Activated naive CD8-positive, alpha-beta T cell treated with anti-CD3 and anti-CD28 coated beads, Interleukin-2, amount 50 U/mL, for 24 hours (primary cell): Measurements from ENCODE around the gene CTNS.
A peak's percentile ranks its signal among the peaks of the same experiment; 100 is the strongest.

ENCODE experiments used
- ATAC-seq: fragments of 150-1000 bp; cut with Tn5 transposase; one replicate; pipeline ENCODE4 v1.10.0; 2021
- DNase-seq: peaks from one replicate; pipeline ENCODE4 v3.0.0; 2021
- H3K27ac Mint-ChIP-seq: one replicate; pipeline ENCODE4 v1.8.0; 2021; ENCODE audit warnings: mild to moderate bottlenecking, mixed read lengths
- H3K27me3 Mint-ChIP-seq: one replicate; pipeline ENCODE4 v1.8.0; 2021; ENCODE audit warnings: mixed read lengths
- H3K36me3 Mint-ChIP-seq: one replicate; pipeline ENCODE4 v1.8.0; 2021; ENCODE audit warnings: low read depth, mixed read lengths
- H3K4me1 Mint-ChIP-seq: one replicate; pipeline ENCODE4 v1.8.0; 2021; ENCODE audit warnings: mixed read lengths
- H3K4me3 Mint-ChIP-seq: one replicate; pipeline ENCODE4 v1.8.0; 2021; ENCODE audit warnings: mild to moderate bottlenecking, moderate library complexity, mixed read lengths
- H3K9me3 Mint-ChIP-seq: one replicate; pipeline ENCODE4 v1.8.0; 2021; ENCODE audit warnings: mixed read lengths

Gene CTNS

GRCh38 chr17:3660311-3660891, 23.8 kb downstream of the CTNS start:
- H3K4me1 Mint-ChIP-seq = no peaks in the 10 kb centered on the region
- no peak overlapping the region for H3K27ac Mint-ChIP-seq
- H3K4me3 Mint-ChIP-seq = no peak overlapping the region
- H3K36me3 Mint-ChIP-seq = no peaks in the 10 kb centered on the region
- H3K27me3 Mint-ChIP-seq = no peaks in the 10 kb centered on the region
- DNase-seq = no peak
- no peak for ATAC-seq
- H3K9me3 Mint-ChIP-seq = no peaks in the 10 kb centered on the region

GRCh38 chr17:3663102-3664011, 26.8 kb downstream of the CTNS start:
- no peak for ATAC-seq
- H3K27ac Mint-ChIP-seq = no peak overlapping the region
- peaks cover 10% of the 10 kb centered on the region for H3K4me1 Mint-ChIP-seq

GRCh38 chr17:3665834-3666233, 29.3 kb downstream of the CTNS start:
- no peak overlapping the region for H3K4me3 Mint-ChIP-seq
- H3K9me3 Mint-ChIP-seq = no peaks in the 10 kb centered on the region
- peaks cover 27% of the 10 kb centered on the region for H3K4me1 Mint-ChIP-seq
- DNase-seq (no peak), ATAC-seq (no peak)
- no peaks in the 10 kb centered on the region for H3K36me3 Mint-ChIP-seq
- H3K27ac Mint-ChIP-seq = no peak overlapping the region
- no peaks in the 10 kb centered on the region for H3K27me3 Mint-ChIP-seq

More at GRCh38 chr17:3663102-3664011, 26.8 kb downstream of the CTNS start:
- H3K9me3 Mint-ChIP-seq = no peaks in the 10 kb centered on the region
- H3K36me3 Mint-ChIP-seq = no peaks in the 10 kb centered on the region
- H3K27me3 Mint-ChIP-seq = no peaks in the 10 kb centered on the region
- no peak overlapping the region for H3K4me3 Mint-ChIP-seq
- no peak for DNase-seq

- H3K4me3 Mint-ChIP-seq = peak overlapping the region; percentile 40
- no peaks in the 10 kb centered on the region for H3K9me3 Mint-ChIP-seq
These were observed 30.0 kb downstream of the CTNS start for GRCh38 chr17:3666516-3666915.

GRCh38 chr17:3667366-3668278, 31.1 kb downstream of the CTNS start:
- peak; percentile 8 for ATAC-seq
- Mint-ChIP-seq H3K27me3 (no peaks in the 10 kb centered on the region), H3K4me3 (peak overlapping the region; percentile 93), H3K27ac (no peak overlapping the region), H3K4me1 (peaks cover 27% of the 10 kb centered on the region), H3K36me3 (peaks cover 4% of the 10 kb centered on the region), H3K9me3 (no peaks in the 10 kb centered on the region)
- DNase-seq = peak; percentile 19

More at GRCh38 chr17:3666516-3666915, 30.0 kb downstream of the CTNS start:
- DNase-seq = no peak
- ATAC-seq = no peak
- H3K27ac Mint-ChIP-seq = no peak overlapping the region
- peaks cover 27% of the 10 kb centered on the region for H3K4me1 Mint-ChIP-seq
- no peaks in the 10 kb centered on the region for H3K27me3 Mint-ChIP-seq
- H3K36me3 Mint-ChIP-seq = peaks cover under 1% of the 10 kb centered on the region

- Mint-ChIP-seq H3K36me3 (peaks cover 4% of the 10 kb centered on the region), H3K9me3 (no peaks in the 10 kb centered on the region), H3K4me3 (peak within 1 kb of the TSS; percentile 93), H3K4me1 (peaks cover 27% of the 10 kb centered on the region), H3K27ac (peak within 1 kb of the TSS; percentile 90), H3K27me3 (no peaks in the 10 kb centered on the region)
- peak; percentile 100 for DNase-seq
- ATAC-seq = peak; percentile 96
These were observed 31.9 kb downstream of the CTNS start, which contains the start of the genes EMC6 and TAX1BP3 for GRCh38 chr17:3668279-3669084. TSS of gene EMC6 (plus strand) at chr17:3668812. CDS start at chr17:3669147, 335 bp downstream. TSS of gene TAX1BP3 (minus strand) at chr17:3668578. CDS start at chr17:3668526, 52 bp downstream.

- H3K4me1 Mint-ChIP-seq = peaks cover 27% of the 10 kb centered on the region
- H3K27ac Mint-ChIP-seq = peak overlapping the region; percentile 90
- H3K4me3 Mint-ChIP-seq = peak overlapping the region; percentile 93
- peaks cover 4% of the 10 kb centered on the region for H3K36me3 Mint-ChIP-seq
- H3K27me3 Mint-ChIP-seq = no peaks in the 10 kb centered on the region
- DNase-seq (no peak), ATAC-seq (no peak)
- no peaks in the 10 kb centered on the region for H3K9me3 Mint-ChIP-seq
These were observed 32.5 kb downstream of the CTNS start for GRCh38 chr17:3669085-3669347.

- H3K36me3 Mint-ChIP-seq = peaks cover 4% of the 10 kb centered on the region
- no peaks in the 10 kb centered on the region for H3K27me3 Mint-ChIP-seq
- peak overlapping the region; percentile 93 for H3K4me3 Mint-ChIP-seq
- no peak for ATAC-seq
- peaks cover 27% of the 10 kb centered on the region for H3K4me1 Mint-ChIP-seq
- H3K9me3 Mint-ChIP-seq = no peaks in the 10 kb centered on the region
- H3K27ac Mint-ChIP-seq = peak overlapping the region; percentile 90
- DNase-seq = no peak
These were observed 33.0 kb downstream of the CTNS start for GRCh38 chr17:3669548-3669947.

GRCh38 chr17:3672571-3672970, 36.0 kb downstream of the CTNS start:
- Mint-ChIP-seq H3K27ac (no peak overlapping the region), H3K36me3 (peaks cover 4% of the 10 kb centered on the region), H3K9me3 (no peaks in the 10 kb centered on the region), H3K4me3 (no peak overlapping the region), H3K4me1 (peaks cover 20% of the 10 kb centered on the region), H3K27me3 (no peaks in the 10 kb centered on the region)
- ATAC-seq (no peak), DNase-seq (no peak)

GRCh38 chr17:3675886-3676285, 39.3 kb downstream of the CTNS start:
- Mint-ChIP-seq H3K4me3 (no peak overlapping the region), H3K4me1 (no peaks in the 10 kb centered on the region), H3K36me3 (peaks cover 7% of the 10 kb centered on the region), H3K9me3 (no peaks in the 10 kb centered on the region), H3K27ac (no peak overlapping the region), H3K27me3 (no peaks in the 10 kb centered on the region)
- no peak for DNase-seq
- no peak for ATAC-seq

GRCh38 chr17:3678095-3678820, 41.7 kb downstream of the CTNS start:
- Mint-ChIP-seq H3K9me3 (no peaks in the 10 kb centered on the region), H3K27me3 (no peaks in the 10 kb centered on the region), H3K36me3 (peaks cover 3% of the 10 kb centered on the region), H3K27ac (no peak overlapping the region), H3K4me3 (no peak overlapping the region), H3K4me1 (peaks cover 5% of the 10 kb centered on the region)
- DNase-seq = no peak
- ATAC-seq = no peak

GRCh38 chr17:3678821-3679530, 42.4 kb downstream of the CTNS start:
- Mint-ChIP-seq H3K4me1 (peaks cover 7% of the 10 kb centered on the region), H3K27ac (no peak overlapping the region), H3K4me3 (no peak overlapping the region), H3K9me3 (no peaks in the 10 kb centered on the region), H3K27me3 (no peaks in the 10 kb centered on the region), H3K36me3 (peaks cover 3% of the 10 kb centered on the region)
- ATAC-seq (no peak), DNase-seq (no peak)
